Subcutaneous adipose tissue (tissue), 4 donors: ENCODE measurements around the gene ATP8A2. TPM values are rescaled to one million over a fixed set of nuclear protein-coding genes. Genes with fewer than 3 reads are reported as not detected.

Experiments
- total RNA-seq, 4 donors: library from RNA; depleted of rRNA; stranded (reverse); fragments of >200 nt; gene quantifications; one replicate each; pipeline ENCODE4 v1.1.0, GENCODE V29; 2016
- TF ChIP-seq, protein P1 (sequence below): fragments of 450-650 bp; IDR thresholded peaks from one replicate; pipeline ENCODE4 v1.5.1; 2016; ENCODE audit warnings: low read depth, mild to moderate bottlenecking, control low read depth, antibody characterized with exemption, moderate library complexity

Gene ATP8A2
- total RNA-seq, 4 donors from 2014 or later: under 0.01 to 0.17 TPM; not detected in 2

DNA sequence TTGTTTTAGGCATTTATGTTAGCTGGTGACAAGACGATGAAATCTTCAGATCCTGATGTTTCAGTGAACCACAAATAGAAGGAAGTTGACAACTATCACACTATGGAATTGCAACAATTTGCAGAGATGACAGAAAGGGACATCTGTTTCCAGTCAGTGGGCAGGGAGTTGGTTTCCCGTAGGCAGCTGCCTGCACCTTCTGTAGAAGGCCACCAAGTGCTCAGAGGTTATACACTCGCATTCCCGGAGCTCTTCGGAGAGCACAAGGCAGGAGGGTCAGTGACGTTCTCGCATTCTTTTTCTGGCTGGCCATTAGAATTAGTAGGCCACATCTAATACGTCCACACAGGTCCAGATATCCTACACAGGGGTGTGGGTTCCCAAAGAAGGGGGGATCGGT, 550.6 kb downstream of the ATP8A2 start:
- TF ChIP-seq, protein P1, sequence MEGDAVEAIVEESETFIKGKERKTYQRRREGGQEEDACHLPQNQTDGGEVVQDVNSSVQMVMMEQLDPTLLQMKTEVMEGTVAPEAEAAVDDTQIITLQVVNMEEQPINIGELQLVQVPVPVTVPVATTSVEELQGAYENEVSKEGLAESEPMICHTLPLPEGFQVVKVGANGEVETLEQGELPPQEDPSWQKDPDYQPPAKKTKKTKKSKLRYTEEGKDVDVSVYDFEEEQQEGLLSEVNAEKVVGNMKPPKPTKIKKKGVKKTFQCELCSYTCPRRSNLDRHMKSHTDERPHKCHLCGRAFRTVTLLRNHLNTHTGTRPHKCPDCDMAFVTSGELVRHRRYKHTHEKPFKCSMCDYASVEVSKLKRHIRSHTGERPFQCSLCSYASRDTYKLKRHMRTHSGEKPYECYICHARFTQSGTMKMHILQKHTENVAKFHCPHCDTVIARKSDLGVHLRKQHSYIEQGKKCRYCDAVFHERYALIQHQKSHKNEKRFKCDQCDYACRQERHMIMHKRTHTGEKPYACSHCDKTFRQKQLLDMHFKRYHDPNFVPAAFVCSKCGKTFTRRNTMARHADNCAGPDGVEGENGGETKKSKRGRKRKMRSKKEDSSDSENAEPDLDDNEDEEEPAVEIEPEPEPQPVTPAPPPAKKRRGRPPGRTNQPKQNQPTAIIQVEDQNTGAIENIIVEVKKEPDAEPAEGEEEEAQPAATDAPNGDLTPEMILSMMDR: no peak

DNA sequence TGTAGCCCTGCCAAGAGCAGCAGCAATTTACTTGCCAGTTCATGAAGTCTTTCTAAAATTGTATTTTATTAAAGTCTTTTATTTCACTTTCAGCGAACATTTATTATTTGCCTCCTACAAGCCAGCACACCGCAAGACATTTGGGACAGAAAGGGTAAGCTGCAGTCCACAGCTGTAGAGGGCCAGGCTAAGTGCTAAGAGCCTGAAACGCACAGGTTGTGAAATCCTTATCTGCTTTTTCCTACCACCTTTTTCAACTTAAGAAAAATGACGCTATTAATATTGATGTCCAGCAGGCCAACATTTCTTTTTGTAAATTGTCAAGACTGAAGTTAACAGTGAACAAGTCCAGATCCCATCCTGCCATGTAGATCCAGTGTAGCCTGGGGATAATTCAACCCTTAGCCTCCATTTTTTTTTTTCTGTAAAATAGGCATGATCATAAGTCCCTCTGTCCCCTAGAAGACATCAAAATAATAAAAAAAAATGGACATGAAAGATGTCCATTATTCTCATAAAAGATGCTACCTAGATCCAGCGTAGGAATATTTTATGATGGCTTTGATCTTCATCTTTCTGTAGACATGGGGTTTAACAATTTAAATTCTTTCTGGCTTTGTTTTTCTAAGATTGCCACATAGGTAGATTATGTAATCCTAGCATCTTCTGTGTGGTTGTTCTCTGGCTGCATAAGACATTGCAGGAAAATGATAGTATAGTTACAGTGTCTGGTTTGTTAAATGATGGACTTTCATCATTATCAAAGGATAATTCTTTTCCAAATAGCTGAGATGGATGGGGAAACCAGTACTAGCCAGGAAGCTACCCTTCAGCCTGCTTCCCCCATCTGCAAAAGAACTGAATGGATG, 551.7 kb downstream of the ATP8A2 start:
- TF ChIP-seq, protein P1: no peak

DNA sequence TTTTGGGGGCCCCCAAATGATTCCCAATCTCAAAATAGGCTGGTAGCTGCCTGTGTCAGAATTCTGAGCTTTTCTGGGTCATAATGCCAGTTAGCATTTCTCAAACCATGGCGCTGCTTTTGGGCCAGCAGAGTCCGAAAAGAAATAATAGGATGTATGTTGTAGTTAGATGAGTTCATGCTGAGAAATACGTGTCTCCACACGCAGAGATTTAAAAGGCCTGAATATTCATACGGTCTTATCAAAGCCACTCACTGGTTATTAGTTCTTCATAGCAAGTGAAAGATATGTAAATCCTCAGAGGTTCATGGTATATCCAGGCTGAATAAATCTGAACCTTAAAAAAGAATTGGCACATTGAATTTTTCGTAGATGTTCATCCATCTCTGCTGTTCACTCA, 555.6 kb downstream of the ATP8A2 start:
- TF ChIP-seq, protein P1: no peak

DNA sequence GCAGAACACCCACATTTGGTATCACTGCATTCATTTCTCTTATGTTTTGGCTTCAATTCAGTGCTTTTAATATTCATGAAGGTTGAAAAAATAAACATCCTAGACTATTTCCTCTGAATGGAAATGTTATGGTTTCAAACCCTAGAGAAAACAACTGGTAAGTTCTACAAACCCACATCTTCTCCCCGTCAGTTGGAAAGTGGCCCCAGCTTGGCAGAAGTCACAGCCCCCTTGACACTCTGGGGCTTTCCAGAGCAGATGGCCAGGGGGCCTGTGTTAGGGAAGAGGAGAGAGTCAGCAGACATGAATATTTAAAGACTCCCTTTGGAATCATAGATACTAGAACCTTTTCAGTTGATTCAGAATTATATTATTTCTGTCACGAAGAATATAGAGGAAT, 556.2 kb downstream of the ATP8A2 start:
- TF ChIP-seq, protein P1: no peak

DNA sequence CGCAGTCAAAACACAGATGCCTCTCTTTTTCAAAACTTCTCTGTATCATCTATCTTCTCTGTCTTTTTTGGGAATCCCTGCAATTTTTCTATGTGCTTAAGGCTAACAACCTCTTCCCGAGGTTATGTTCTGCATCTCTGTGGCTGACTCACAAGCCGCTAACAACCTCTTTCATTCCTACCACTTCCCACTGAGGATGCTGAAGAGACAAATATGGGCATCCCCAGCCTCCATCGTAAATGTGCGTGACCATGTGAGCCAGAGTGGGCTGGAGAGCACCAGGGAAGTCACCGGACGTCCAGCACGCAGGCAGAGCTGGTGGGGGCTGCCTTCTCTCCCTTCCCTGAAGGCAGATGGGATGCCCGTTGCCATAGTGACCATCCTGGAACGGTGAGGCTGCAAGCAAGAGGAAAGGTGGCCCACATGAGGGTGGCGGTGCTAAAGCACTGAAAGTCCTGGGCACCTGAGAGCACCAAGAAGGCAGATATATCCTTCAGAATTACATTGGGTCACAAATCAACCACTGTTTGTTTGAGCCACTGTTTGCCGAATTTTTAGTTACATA, 557.2 kb downstream of the ATP8A2 start:
- TF ChIP-seq, protein P1: no peak

DNA sequence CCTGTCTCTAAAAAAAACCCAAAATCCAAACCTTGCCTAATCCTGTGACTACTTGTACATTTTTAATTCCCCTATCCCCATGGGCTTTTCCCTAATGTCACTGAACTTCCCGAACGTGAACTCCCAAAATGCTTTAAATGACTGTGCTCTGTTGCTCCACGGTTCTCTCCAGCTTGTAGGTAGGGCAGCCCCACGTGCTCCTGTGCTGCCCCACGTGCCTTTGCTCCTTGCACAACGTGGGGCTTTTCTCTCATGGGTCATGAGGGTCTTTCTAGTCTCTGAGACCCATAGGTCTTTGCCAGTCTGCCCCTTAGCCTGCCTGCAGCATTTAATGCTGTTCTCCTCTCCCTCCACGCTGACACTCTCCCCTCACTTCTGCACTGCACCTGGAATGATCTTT, 558.0 kb downstream of the ATP8A2 start:
- TF ChIP-seq, protein P1: no peak

DNA sequence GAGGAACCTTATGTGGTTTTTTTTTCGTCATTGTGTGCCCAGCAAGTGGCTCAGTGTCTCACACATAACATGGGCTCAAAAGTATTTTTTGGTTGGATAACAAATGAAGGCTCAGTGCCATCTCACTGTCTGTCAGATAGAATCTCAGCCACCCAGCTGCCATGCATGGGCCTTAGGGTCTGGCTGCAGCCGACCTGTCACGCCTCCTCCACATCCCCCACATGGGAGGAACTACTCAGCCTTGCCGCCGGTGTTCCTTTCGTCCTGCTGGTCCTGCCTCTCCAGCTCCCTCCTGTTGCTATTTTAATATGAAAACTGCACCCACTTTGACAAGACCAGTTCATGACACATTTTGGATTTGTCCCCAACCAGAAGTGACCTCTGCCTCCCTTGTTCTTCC, 558.9 kb downstream of the ATP8A2 start:
- TF ChIP-seq, protein P1: no peak
